PC-9 (cell line): ENCODE results near the gene PLEKHJ1. TPM values are rescaled to one million over a fixed set of nuclear protein-coding genes. Genes with fewer than 3 reads are reported as not detected.

Experiments used
- BruUV-seq: library from RNA; stranded (reverse); fragments of 400-500 nt; replicated peaks from 2 replicates; lab custom pipeline; 2021; lab: Mats Ljungman, UMichigan
- CTCF ChIA-PET: fragments of 300-600 bp; sonication (Branson Sonifier 250); formaldehyde crosslinking; loops from one replicate; lab custom pipeline; 2022; ENCODE audit warnings: antibody characterized with exemption; lab: Charles Lee
- POLR2A ChIA-PET: fragments of 300-600 bp; sonication (Branson Sonifier 250); formaldehyde crosslinking; loops from one replicate; lab custom pipeline; 2022; ENCODE audit warnings: antibody characterized with exemption; ENCODE audit not compliant: unreplicated experiment; lab: Charles Lee
- DNase-seq, 2 experiments: peaks; one replicate each; pipeline versions ENCODE4 v3.0.0 to v3.0.0-alpha.2; 2015 to 2022; ENCODE audit warnings: mixed read lengths in 1 of 2
- H2AFZ ChIP-seq: fragments of 200-600 bp; sonication (generic); 2 replicates; pipeline ENCODE4 v1.8.1; 2017; ENCODE audit warnings: antibody characterized with exemption
- H3F3A ChIP-seq: fragments of 200-600 bp; sonication (generic); 2 replicates; pipeline ENCODE4 v1.8.1; 2017; ENCODE audit warnings: antibody characterized with exemption, mild to moderate bottlenecking, low read depth; ENCODE audit not compliant: insufficient read depth
- H3K27ac ChIP-seq: fragments of 200-600 bp; sonication (generic); 2 replicates; pipeline ENCODE4 v1.6.1; 2016; ENCODE audit warnings: mixed run types
- H3K27me3 ChIP-seq: fragments of 200-600 bp; sonication (generic); 2 replicates; pipeline ENCODE4 v1.6.1; 2016; ENCODE audit warnings: low read depth, mixed run types; ENCODE audit not compliant: insufficient read depth
- H3K36me3 ChIP-seq: fragments of 200-600 bp; sonication (generic); 2 replicates; pipeline ENCODE4 v1.6.1; 2016; ENCODE audit warnings: low read depth, mixed run types
- H3K4me1 ChIP-seq: fragments of 200-600 bp; sonication (generic); replicated peaks from 2 replicates; pipeline ENCODE4 v1.6.1; 2016; ENCODE audit warnings: mixed run types; ENCODE audit not compliant: insufficient read depth
- H3K4me2 ChIP-seq: fragments of 200-600 bp; sonication (generic); 2 replicates; pipeline ENCODE4 v1.6.1; 2017; ENCODE audit warnings: mixed run types
- H3K4me3 ChIP-seq: fragments of 200-600 bp; sonication (generic); 2 replicates; pipeline ENCODE4 v1.6.1; 2016; ENCODE audit warnings: mixed run types
- H3K79me2 ChIP-seq: fragments of 200-600 bp; sonication (generic); 2 replicates; pipeline ENCODE4 v1.6.1; 2017; ENCODE audit warnings: low read depth, mixed run types
- H3K9me2 ChIP-seq: fragments of 200-600 bp; sonication (generic); 2 replicates; pipeline ENCODE4 v1.8.1; 2017; ENCODE audit warnings: mild to moderate bottlenecking; ENCODE audit not compliant: insufficient read depth
- H3K9me3 ChIP-seq: fragments of 200-600 bp; sonication (generic); 2 replicates; pipeline ENCODE4 v1.8.1; 2016; ENCODE audit warnings: low read depth; ENCODE audit not compliant: insufficient read depth
- H4K20me1 ChIP-seq: fragments of 200-600 bp; sonication (generic); 2 replicates; pipeline ENCODE4 v1.8.1; 2017; ENCODE audit not compliant: insufficient read depth
- CTCF ChIP-seq: fragments of 200-600 bp; sonication (generic); conservative IDR thresholded peaks from 2 replicates; pipeline ENCODE4 v1.6.1; 2017; ENCODE audit warnings: mixed run types, antibody characterized with exemption, mild to moderate bottlenecking, moderate library complexity
- EZH2 ChIP-seq: fragments of 200-600 bp; sonication (generic); IDR thresholded peaks from 2 replicates; pipeline ENCODE4 v1.8.0; 2017; ENCODE audit warnings: antibody characterized with exemption, low read depth
- intact Hi-C: fragments of 100-400 bp; cut with micrococcal nuclease; formaldehyde crosslinking; loops from one replicate; pipeline ENCODE4 v1.10.0; 2022; ENCODE audit not compliant: unreplicated experiment
- total RNA-seq: library from RNA; stranded (reverse); gene quantifications from 2 replicates; pipeline ENCODE4 v1.2.3, GENCODE V29; 2021

The PLEKHJ1 gene
- total RNA-seq, 1 experiment from 2014 or later, result 38.6 TPM

DNA sequence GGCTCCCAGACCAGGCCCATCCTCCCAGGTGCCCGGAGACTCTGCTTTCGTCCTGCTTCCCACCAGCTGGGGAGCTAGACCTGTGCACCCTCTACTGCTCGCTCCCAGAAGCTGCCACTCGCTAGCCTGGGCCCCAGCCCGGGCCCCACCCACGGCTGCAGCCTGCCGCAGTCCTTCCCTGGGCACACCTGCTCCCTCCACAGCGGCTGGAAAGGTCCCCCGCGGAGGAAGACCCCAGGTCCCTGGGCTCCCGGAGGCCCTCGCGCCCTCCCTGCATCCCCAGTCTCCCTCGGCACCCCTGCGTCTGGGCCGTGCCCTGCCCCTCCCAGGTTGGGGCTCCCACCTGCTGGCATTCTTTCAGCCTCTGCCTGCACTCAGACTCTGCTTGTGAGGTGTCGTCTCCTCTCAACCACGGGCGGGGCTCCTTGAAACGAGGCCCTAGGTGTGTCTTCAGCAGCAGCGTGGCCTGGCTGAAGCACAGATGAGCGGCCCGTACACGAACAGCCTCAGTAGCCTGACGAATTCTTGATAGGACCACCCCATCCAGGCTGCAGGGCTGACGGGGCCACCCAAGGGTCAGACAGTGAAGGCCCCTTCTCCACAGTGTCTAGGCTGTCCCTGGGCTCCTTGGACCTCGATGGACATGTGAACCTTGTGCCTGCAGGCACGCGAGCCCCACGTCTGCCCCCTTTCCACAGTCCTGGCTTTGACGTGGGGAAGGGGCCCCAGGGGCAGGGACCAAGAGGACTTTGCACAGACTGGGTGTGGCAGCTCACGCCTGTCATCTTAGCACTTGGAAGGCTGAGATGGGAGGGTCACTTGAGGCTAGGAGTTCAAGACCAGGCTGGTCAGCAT, 44.4 kb downstream of the PLEKHJ1 start:
- no peaks in the 10 kb centered on the region for H4K20me1 ChIP-seq
- no peaks in the 10 kb centered on the region for H3K36me3 ChIP-seq
- H3F3A ChIP-seq, result no peaks in the 10 kb centered on the region
- no peaks in the 10 kb centered on the region for H3K79me2 ChIP-seq
- intact Hi-C loops, result no loop called here
- CTCF ChIA-PET, result no interaction called here
- no peaks in the 10 kb centered on the region for H3K27me3 ChIP-seq
- no peaks in the 10 kb centered on the region for H3K4me1 ChIP-seq
- no TSS peak for BruUV-seq
- no peaks in the 10 kb centered on the region for H3K9me2 ChIP-seq
- DNase-seq, result no peak
- POLR2A ChIA-PET, result no interaction called here
- TF ChIP-seq CTCF (no peak), EZH2 (no peak)
- no peak overlapping the region for H3K27ac ChIP-seq
- no peaks in the 10 kb centered on the region for H3K9me3 ChIP-seq
- no peak overlapping the region for H3K4me3 ChIP-seq
- no peak overlapping the region for H2AFZ ChIP-seq
- H3K4me2 ChIP-seq, result no peak overlapping the region

DNA sequence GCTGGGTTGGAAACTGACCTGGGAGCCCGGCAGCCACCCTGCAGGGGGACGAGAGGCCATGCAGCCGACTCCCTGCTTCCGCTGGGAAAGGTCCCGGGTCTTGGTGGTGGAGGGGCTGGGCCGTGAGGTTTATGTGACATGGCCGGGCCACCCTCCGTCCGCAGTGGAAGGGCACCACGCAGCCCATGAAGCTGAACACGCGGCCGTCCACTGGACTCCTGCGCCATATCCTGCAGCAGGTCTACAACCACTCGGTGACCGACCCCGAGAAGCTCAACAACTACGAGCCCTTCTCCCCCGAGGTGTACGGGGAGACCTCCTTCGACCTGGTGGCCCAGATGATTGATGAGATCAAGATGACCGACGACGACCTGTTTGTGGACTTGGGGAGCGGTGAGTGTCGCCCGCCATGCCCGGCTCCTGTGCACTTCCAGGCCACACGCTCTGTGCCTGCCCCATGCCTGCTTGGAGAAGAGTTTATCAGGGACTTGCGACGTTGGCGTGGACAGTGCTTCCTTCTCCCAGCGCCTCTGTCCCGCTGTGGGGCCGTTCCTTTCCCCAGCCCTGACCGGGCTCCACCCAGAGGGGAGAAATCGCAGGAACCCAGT, 45.2 kb downstream of the PLEKHJ1 start:
- Histone ChIP-seq H4K20me1 (no peaks in the 10 kb centered on the region), H3K36me3 (no peaks in the 10 kb centered on the region), H3F3A (no peaks in the 10 kb centered on the region), H3K9me2 (no peaks in the 10 kb centered on the region), H2AFZ (no peak overlapping the region), H3K27ac (no peak overlapping the region), H3K4me2 (no peak overlapping the region), H3K4me3 (no peak overlapping the region), H3K79me2 (no peaks in the 10 kb centered on the region), H3K27me3 (no peaks in the 10 kb centered on the region), H3K4me1 (no peaks in the 10 kb centered on the region), H3K9me3 (no peaks in the 10 kb centered on the region)
- BruUV-seq, result no TSS peak
- TF ChIP-seq CTCF (no peak), EZH2 (no peak)
- CTCF ChIA-PET, result no interaction called here
- no peak for DNase-seq
- POLR2A ChIA-PET, result no interaction called here
- intact Hi-C loops, result no loop called here

GRCh38 chr19:2189880-2190279, 46.2 kb downstream of the PLEKHJ1 start:
- Histone ChIP-seq H3F3A (no peaks in the 10 kb centered on the region), H2AFZ (no peak overlapping the region), H3K4me3 (no peak overlapping the region), H3K27ac (no peak overlapping the region), H3K36me3 (no peaks in the 10 kb centered on the region), H3K4me1 (no peaks in the 10 kb centered on the region), H3K79me2 (no peaks in the 10 kb centered on the region), H3K9me3 (no peaks in the 10 kb centered on the region), H3K9me2 (no peaks in the 10 kb centered on the region), H4K20me1 (no peaks in the 10 kb centered on the region), H3K4me2 (no peak overlapping the region), H3K27me3 (no peaks in the 10 kb centered on the region)
- intact Hi-C loops, result no loop called here
- BruUV-seq, result no TSS peak
- CTCF ChIA-PET, result no interaction called here
- DNase-seq, result no peak
- no peak for TF ChIP-seq CTCF
- no peak for TF ChIP-seq EZH2
- POLR2A ChIA-PET, result no interaction called here
